ENCODE measurements around the gene CLIC4.

GRCh38 chr1:24862775-24863483 is 117.7 kb downstream of the CLIC4 start:
- TF ChIP-seq CTCF (IDR thresholded peaks at IDR 0.05; ENCODE audit: low read depth, low read length) (no peak), MYC (IDR thresholded peaks at IDR 0.05; ENCODE audit: low read depth, low read length) (no peak), POLR2A (IDR thresholded peaks at IDR 0.05; ENCODE audit: extremely low read depth, insufficient read length) (no peak)

Data from NB4 (cell line).